Activated naive CD4-positive, alpha-beta T cell treated with anti-CD3 and anti-CD28 coated beads for 36 hours (primary cell): ENCODE data around the gene EGLN1. TPM values are rescaled to one million over a fixed set of nuclear protein-coding genes. Genes with fewer than 3 reads are reported as not detected.

Experiments
- CTCF ChIA-PET: fragments of 350-600 bp; sonication (Branson Sonifier 250); formaldehyde crosslinking; loops from one replicate; lab custom pipeline; 2021; ENCODE audit warnings: antibody characterized with exemption; lab: Charles Lee
- DNase-seq: peaks from one replicate; pipeline ENCODE4 v3.0.0-alpha.2; 2020
- H3K27ac Mint-ChIP-seq: one replicate; pipeline ENCODE4 v1.8.0; 2021; ENCODE audit warnings: mild to moderate bottlenecking, mixed read lengths
- H3K27me3 Mint-ChIP-seq: one replicate; pipeline ENCODE4 v1.8.0; 2021; ENCODE audit warnings: low read depth, mixed read lengths
- H3K36me3 Mint-ChIP-seq: one replicate; pipeline ENCODE4 v1.8.0; 2021; ENCODE audit warnings: low read depth, mixed read lengths
- H3K4me1 Mint-ChIP-seq: one replicate; pipeline ENCODE4 v1.8.0; 2021; ENCODE audit warnings: low read depth, mixed read lengths
- H3K4me3 Mint-ChIP-seq: one replicate; pipeline ENCODE4 v1.8.0; 2021; ENCODE audit warnings: mild to moderate bottlenecking, moderate library complexity, mixed read lengths
- H3K9me3 Mint-ChIP-seq: one replicate; pipeline ENCODE4 v1.8.0; 2021; ENCODE audit warnings: mixed read lengths
- intact Hi-C: fragments of 100-400 bp; cut with micrococcal nuclease; formaldehyde crosslinking; loops from one replicate; pipeline ENCODE4 v1.15.1; 2023
- total RNA-seq, 2 experiments: library from RNA; stranded (reverse); gene quantifications; one replicate each; pipeline ENCODE4 v1.2.3, GENCODE V29; 2021

Gene EGLN1
- total RNA-seq, 2 experiments from 2014 or later = 9.6 to 9.8 TPM

- intact Hi-C loops = no loop called here
- no peaks in the 10 kb centered on the region for H3K27me3 Mint-ChIP-seq
- no peak overlapping the region for H3K4me3 Mint-ChIP-seq
- no peaks in the 10 kb centered on the region for H3K9me3 Mint-ChIP-seq
- peaks cover 11% of the 10 kb centered on the region for H3K36me3 Mint-ChIP-seq
- DNase-seq = no peak
- H3K27ac Mint-ChIP-seq = no peak overlapping the region
- CTCF ChIA-PET = interaction anchor here (0.9 to 1.0 kb wide), 2 partner anchors 23 to 28 kb away, joined by 3 read pairs; no protein-coding TSS in a partner anchor
- peaks cover 66% of the 10 kb centered on the region for H3K4me1 Mint-ChIP-seq
Observed at GRCh38 chr1:231392389-231393131, 29.5 kb downstream of the EGLN1 start.

DNA sequence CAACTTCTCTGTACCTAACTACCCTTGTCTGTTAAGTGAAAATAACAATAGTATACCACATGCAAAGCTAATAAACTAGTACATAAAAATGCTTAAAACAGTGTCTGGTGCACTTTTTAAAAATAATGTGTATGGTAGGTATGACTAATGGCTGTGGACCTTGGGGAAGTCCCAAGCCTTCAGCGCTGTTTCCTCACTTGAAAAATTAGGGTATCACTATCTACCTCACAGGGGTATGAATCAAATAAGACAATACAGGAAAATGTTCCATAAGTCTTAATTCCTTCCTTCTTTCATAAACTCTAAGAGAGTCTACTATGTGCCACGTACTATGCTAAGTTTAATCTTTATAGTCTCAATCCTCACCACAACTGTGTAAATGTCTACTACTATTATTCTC, 32.0 kb downstream of the EGLN1 start:
- Mint-ChIP-seq H3K4me3 (no peak overlapping the region), H3K27ac (peak overlapping the region; percentile 51), H3K36me3 (peaks cover 7% of the 10 kb centered on the region), H3K4me1 (peaks cover 53% of the 10 kb centered on the region), H3K9me3 (no peaks in the 10 kb centered on the region), H3K27me3 (no peaks in the 10 kb centered on the region)
- CTCF ChIA-PET = no interaction called here
- DNase-seq = peak; percentile 54
- intact Hi-C loops = loop anchor here (1.0 kb wide), 1 partner anchor 31 kb away; no protein-coding TSS in a partner anchor

- intact Hi-C loops = loop anchor here (1.0 kb wide), 1 partner anchor 11 kb away; no protein-coding TSS in a partner anchor
- H3K9me3 Mint-ChIP-seq = no peaks in the 10 kb centered on the region
- no peaks in the 10 kb centered on the region for H3K27me3 Mint-ChIP-seq
- DNase-seq = no peak
- peaks cover 7% of the 10 kb centered on the region for H3K36me3 Mint-ChIP-seq
- H3K4me1 Mint-ChIP-seq = peaks cover 44% of the 10 kb centered on the region
- H3K27ac Mint-ChIP-seq = peak overlapping the region; percentile 12
- no peak overlapping the region for H3K4me3 Mint-ChIP-seq
- CTCF ChIA-PET = interaction anchor here (0.6 to 0.7 kb wide), 2 partner anchors 31 to 107 kb away, joined by 3 to 4 read pairs; no protein-coding TSS in a partner anchor
Observed at GRCh38 chr1:231387770-231388669, 34.1 kb downstream of the EGLN1 start.

- CTCF ChIA-PET = interaction anchor here (1.6 kb wide), 1 partner anchor 189 kb away, joined by 5 read pairs; no protein-coding TSS in a partner anchor
- no peaks in the 10 kb centered on the region for H3K27me3 Mint-ChIP-seq
- no peak overlapping the region for H3K4me3 Mint-ChIP-seq
- intact Hi-C loops = no loop called here
- H3K4me1 Mint-ChIP-seq = peaks cover 44% of the 10 kb centered on the region
- DNase-seq = no peak
- H3K27ac Mint-ChIP-seq = no peak overlapping the region
- no peaks in the 10 kb centered on the region for H3K9me3 Mint-ChIP-seq
- peaks cover 5% of the 10 kb centered on the region for H3K36me3 Mint-ChIP-seq
Observed at GRCh38 chr1:231386466-231386865, 35.6 kb downstream of the EGLN1 start.

DNA sequence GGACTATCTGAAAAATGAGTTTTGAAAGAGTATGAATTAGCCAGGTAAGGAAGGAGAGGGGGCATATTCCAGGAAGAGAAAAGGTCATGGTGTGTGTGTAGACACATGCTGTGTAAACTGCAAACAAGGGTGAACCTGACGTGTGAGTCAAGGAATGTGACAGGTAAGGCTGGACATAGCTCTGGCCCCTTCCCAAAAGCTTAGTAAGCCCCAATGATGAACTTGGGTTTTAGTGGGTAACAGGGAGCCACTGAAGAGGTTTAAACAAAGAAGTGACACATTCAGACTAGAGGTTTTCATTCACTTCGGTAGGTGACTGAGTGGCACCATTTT, 36.7 kb downstream of the EGLN1 start:
- Mint-ChIP-seq H3K9me3 (no peaks in the 10 kb centered on the region), H3K27me3 (no peaks in the 10 kb centered on the region), H3K4me1 (peaks cover 35% of the 10 kb centered on the region), H3K27ac (no peak overlapping the region), H3K36me3 (peaks cover 5% of the 10 kb centered on the region), H3K4me3 (no peak overlapping the region)
- CTCF ChIA-PET = interaction anchor here (0.9 kb wide), 1 partner anchor 23 kb away, joined by 4 read pairs; no protein-coding TSS in a partner anchor
- DNase-seq = no peak
- intact Hi-C loops = no loop called here

GRCh38 chr1:231384696-231385415, 37.2 kb downstream of the EGLN1 start:
- Mint-ChIP-seq H3K9me3 (no peaks in the 10 kb centered on the region), H3K27me3 (no peaks in the 10 kb centered on the region), H3K27ac (no peak overlapping the region), H3K4me3 (no peak overlapping the region), H3K4me1 (peaks cover 31% of the 10 kb centered on the region), H3K36me3 (peaks cover 3% of the 10 kb centered on the region)
- intact Hi-C loops = no loop called here
- no peak for DNase-seq
- CTCF ChIA-PET = interaction anchor here (0.9 kb wide), 1 partner anchor 22 kb away, joined by 4 read pairs; no protein-coding TSS in a partner anchor

DNA sequence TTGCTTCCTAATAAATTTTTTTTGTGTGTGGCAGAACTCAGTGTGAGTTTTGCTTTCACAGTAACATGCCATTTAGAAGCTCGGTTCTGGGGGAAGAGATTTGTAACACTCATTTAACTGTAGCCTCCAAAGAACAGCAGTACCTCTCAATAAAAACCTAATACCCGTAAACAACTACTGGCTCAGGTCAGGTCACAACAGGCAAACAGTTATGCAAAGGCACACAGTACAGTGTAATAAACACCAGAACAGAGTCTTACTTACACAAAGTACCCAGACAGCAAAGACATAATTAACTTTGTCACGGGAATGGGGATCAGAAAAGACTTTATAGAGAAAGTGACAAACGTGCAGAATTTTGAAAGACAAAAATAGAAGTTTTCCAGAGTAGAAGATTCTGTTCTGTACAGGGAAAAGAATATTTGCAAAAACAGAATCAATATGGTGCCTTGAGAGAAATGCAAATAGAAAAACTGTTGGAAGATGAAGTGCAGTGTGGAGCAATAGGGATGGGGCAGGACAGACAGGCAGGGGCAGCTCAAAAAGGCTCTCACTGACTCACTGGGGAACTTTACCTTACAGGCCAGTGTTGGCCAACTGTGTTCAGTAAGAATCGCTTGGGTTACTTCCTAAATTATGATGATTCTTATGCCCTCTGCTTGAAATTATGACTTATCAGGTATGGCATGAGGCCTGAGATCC, 38.8 kb downstream of the EGLN1 start:
- Mint-ChIP-seq H3K9me3 (no peaks in the 10 kb centered on the region), H3K27ac (no peak overlapping the region), H3K27me3 (no peaks in the 10 kb centered on the region), H3K4me3 (no peak overlapping the region), H3K4me1 (peaks cover 35% of the 10 kb centered on the region), H3K36me3 (peaks cover 5% of the 10 kb centered on the region)
- CTCF ChIA-PET = no interaction called here
- intact Hi-C loops = no loop called here
- no peak for DNase-seq

GRCh38 chr1:231382426-231382825, 39.7 kb downstream of the EGLN1 start:
- no peaks in the 10 kb centered on the region for H3K27me3 Mint-ChIP-seq
- peaks cover 34% of the 10 kb centered on the region for H3K4me1 Mint-ChIP-seq
- intact Hi-C loops = no loop called here
- CTCF ChIA-PET = no interaction called here
- no peak overlapping the region for H3K4me3 Mint-ChIP-seq
- H3K27ac Mint-ChIP-seq = no peak overlapping the region
- H3K9me3 Mint-ChIP-seq = no peaks in the 10 kb centered on the region
- no peak for DNase-seq
- peaks cover 1% of the 10 kb centered on the region for H3K36me3 Mint-ChIP-seq

- Mint-ChIP-seq H3K4me3 (no peak overlapping the region), H3K4me1 (peaks cover 38% of the 10 kb centered on the region), H3K9me3 (no peaks in the 10 kb centered on the region), H3K27ac (no peak overlapping the region), H3K36me3 (peaks cover 1% of the 10 kb centered on the region), H3K27me3 (no peaks in the 10 kb centered on the region)
- intact Hi-C loops = no loop called here
- no peak for DNase-seq
- CTCF ChIA-PET = interaction anchor here (0.6 to 0.9 kb wide), 2 partner anchors 185 to 197 kb away, joined by 3 read pairs; no protein-coding TSS in a partner anchor
Observed at GRCh38 chr1:231381729-231382128, 40.4 kb downstream of the EGLN1 start.

DNA sequence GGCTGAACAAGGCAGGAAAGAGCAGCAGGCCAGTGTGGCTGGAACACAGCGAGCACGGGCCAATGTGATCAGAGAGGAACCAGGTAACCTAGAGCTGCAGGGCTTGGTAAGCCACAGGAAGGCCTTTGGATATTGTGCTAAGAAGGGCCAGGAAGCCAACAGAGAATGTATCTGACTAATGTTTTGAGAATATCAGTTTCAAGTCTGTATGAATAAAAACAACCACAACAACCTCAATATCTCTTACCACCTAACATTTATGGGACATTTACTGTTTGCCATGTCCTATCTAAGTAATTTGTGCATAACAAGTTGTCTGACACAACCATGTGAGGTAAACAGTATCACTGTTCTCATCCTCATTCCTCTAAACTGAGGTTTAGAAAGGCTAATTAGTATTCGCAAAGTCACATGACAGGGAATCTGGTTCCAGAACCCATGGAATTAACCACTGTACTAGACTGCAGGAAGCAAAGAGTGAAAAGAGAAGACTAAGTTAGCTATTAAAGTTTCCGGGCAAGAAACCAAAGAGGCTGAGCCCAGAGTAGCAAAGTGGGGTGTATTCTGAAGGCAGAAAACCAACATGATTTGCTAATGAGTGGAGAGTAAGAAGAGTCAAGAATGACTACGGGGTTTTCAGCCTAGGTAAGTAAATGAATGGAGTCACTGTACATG, 45.1 kb downstream of the EGLN1 start:
- intact Hi-C loops = loop anchor here (1.0 to 5.0 kb wide), 3 partner anchors 11 to 88 kb away; no protein-coding TSS in a partner anchor
- Mint-ChIP-seq H3K4me1 (peaks cover 43% of the 10 kb centered on the region), H3K27ac (peak overlapping the region; percentile 24), H3K9me3 (no peaks in the 10 kb centered on the region), H3K27me3 (no peaks in the 10 kb centered on the region), H3K4me3 (no peak overlapping the region), H3K36me3 (peaks cover 4% of the 10 kb centered on the region)
- peak; percentile 31 for DNase-seq
- CTCF ChIA-PET = no interaction called here

- CTCF ChIA-PET = no interaction called here
- Mint-ChIP-seq H3K4me3 (no peak overlapping the region), H3K27me3 (no peaks in the 10 kb centered on the region), H3K4me1 (peaks cover 38% of the 10 kb centered on the region), H3K27ac (no peak overlapping the region), H3K9me3 (no peaks in the 10 kb centered on the region), H3K36me3 (peaks cover 4% of the 10 kb centered on the region)
- intact Hi-C loops = loop anchor here (2.0 to 5.0 kb wide), 2 partner anchors 41 to 89 kb away; no protein-coding TSS in a partner anchor
- no peak for DNase-seq
Observed at GRCh38 chr1:231376101-231376500, 46.0 kb downstream of the EGLN1 start.
